Neural progenitor cell (in vitro differentiated cells): Measurements from ENCODE around the gene UNK. TPM values are rescaled to one million over a fixed set of nuclear protein-coding genes. Genes with fewer than 3 reads are reported as not detected.

Experiments used
- DNase-seq: peaks from one replicate; pipeline ENCODE4 v3.0.0-alpha.2; 2016; ENCODE audit warnings: low spot score
- H2AFZ ChIP-seq: fragments of 200-600 bp; sonication (generic); replicated peaks from 2 replicates; pipeline ENCODE4 v1.6.1; 2016; ENCODE audit warnings: antibody characterized with exemption
- H3F3A ChIP-seq: fragments of 200-600 bp; sonication (generic); 2 replicates; pipeline ENCODE4 v1.6.1; 2016; ENCODE audit warnings: antibody characterized with exemption, low read depth
- H3K27ac ChIP-seq: fragments of 200-600 bp; sonication (generic); 2 replicates; pipeline ENCODE4 v1.5.1; 2016; ENCODE audit warnings: mild to moderate bottlenecking
- H3K27me3 ChIP-seq: fragments of 200-600 bp; sonication (generic); 2 replicates; pipeline ENCODE4 v1.6.1; 2016; ENCODE audit warnings: mild to moderate bottlenecking, moderate library complexity
- H3K36me3 ChIP-seq: fragments of 200-600 bp; sonication (generic); 2 replicates; pipeline ENCODE4 v1.5.1; 2016
- H3K4me1 ChIP-seq: fragments of 200-600 bp; sonication (generic); 2 replicates; pipeline ENCODE4 v1.6.1; 2016; ENCODE audit warnings: mixed run types
- H3K4me2 ChIP-seq: fragments of 200-600 bp; sonication (generic); 2 replicates; pipeline ENCODE4 v1.6.1; 2016
- H3K4me3 ChIP-seq: fragments of 200-600 bp; sonication (generic); 2 replicates; pipeline ENCODE4 v1.5.1; 2016
- H3K79me2 ChIP-seq: fragments of 200-600 bp; sonication (generic); 2 replicates; pipeline ENCODE4 v1.6.1; 2016; ENCODE audit warnings: low read depth
- H3K9ac ChIP-seq: fragments of 200-600 bp; sonication (generic); 2 replicates; pipeline ENCODE4 v1.6.1; 2016
- H3K9me3 ChIP-seq: fragments of 200-600 bp; sonication (generic); 2 replicates; pipeline ENCODE4 v1.5.1; 2016; ENCODE audit warnings: low read depth
- H4K20me1 ChIP-seq: fragments of 200-600 bp; sonication (generic); 2 replicates; pipeline ENCODE4 v1.6.1; 2016; ENCODE audit warnings: low read depth
- H3K27ac Mint-ChIP-seq: 3 replicates; pipeline ENCODE4 v1.8.0; 2021; ENCODE audit warnings: mixed read lengths
- H3K27me3 Mint-ChIP-seq: 2 replicates; pipeline ENCODE4 v1.8.0; 2022; ENCODE audit warnings: low read depth, mild to moderate bottlenecking, inconsistent platforms, moderate library complexity, mixed read lengths; ENCODE audit not compliant: insufficient read depth
- H3K36me3 Mint-ChIP-seq: 3 replicates; pipeline ENCODE4 v1.8.0; 2021; ENCODE audit warnings: mixed read lengths
- H3K4me1 Mint-ChIP-seq: 3 replicates; pipeline ENCODE4 v1.8.0; 2021; ENCODE audit warnings: mixed read lengths
- H3K4me3 Mint-ChIP-seq: 3 replicates; pipeline ENCODE4 v1.8.0; 2021; ENCODE audit warnings: mild to moderate bottlenecking, moderate library complexity, mixed read lengths
- H3K9me3 Mint-ChIP-seq: 3 replicates; pipeline ENCODE4 v1.8.0; 2020; ENCODE audit warnings: mixed read lengths
- EZH2 ChIP-seq: fragments of 200-600 bp; sonication (generic); IDR thresholded peaks from 2 replicates; pipeline ENCODE4 v1.6.1; 2017; ENCODE audit warnings: antibody characterized with exemption, mild to moderate bottlenecking, moderate library complexity
- EZH2phosphoT487 ChIP-seq: fragments of 200-600 bp; sonication (generic); IDR thresholded peaks from 2 replicates; pipeline ENCODE4 v1.6.1; 2017; ENCODE audit warnings: antibody characterized with exemption
- total RNA-seq: library from RNA; depleted of rRNA; stranded (reverse); fragments of >200 nt; gene quantifications from 2 replicates; pipeline ENCODE4 v1.2.3, GENCODE V29; 2015; ENCODE audit warnings: low replicate concordance
- TF ChIP-seq, protein P1 (sequence below): fragments of 200-600 bp; sonication (generic); IDR thresholded peaks from 2 replicates; pipeline ENCODE4 v1.5.1; 2017; ENCODE audit warnings: antibody characterized with exemption, mild to moderate bottlenecking

The UNK gene, protein sequence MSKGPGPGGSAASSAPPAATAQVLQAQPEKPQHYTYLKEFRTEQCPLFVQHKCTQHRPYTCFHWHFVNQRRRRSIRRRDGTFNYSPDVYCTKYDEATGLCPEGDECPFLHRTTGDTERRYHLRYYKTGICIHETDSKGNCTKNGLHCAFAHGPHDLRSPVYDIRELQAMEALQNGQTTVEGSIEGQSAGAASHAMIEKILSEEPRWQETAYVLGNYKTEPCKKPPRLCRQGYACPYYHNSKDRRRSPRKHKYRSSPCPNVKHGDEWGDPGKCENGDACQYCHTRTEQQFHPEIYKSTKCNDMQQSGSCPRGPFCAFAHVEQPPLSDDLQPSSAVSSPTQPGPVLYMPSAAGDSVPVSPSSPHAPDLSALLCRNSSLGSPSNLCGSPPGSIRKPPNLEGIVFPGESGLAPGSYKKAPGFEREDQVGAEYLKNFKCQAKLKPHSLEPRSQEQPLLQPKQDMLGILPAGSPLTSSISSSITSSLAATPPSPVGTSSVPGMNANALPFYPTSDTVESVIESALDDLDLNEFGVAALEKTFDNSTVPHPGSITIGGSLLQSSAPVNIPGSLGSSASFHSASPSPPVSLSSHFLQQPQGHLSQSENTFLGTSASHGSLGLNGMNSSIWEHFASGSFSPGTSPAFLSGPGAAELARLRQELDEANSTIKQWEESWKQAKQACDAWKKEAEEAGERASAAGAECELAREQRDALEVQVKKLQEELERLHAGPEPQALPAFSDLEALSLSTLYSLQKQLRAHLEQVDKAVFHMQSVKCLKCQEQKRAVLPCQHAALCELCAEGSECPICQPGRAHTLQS
- total RNA-seq, result 38.5 and 43.0 TPM in 2 replicates

DNA sequence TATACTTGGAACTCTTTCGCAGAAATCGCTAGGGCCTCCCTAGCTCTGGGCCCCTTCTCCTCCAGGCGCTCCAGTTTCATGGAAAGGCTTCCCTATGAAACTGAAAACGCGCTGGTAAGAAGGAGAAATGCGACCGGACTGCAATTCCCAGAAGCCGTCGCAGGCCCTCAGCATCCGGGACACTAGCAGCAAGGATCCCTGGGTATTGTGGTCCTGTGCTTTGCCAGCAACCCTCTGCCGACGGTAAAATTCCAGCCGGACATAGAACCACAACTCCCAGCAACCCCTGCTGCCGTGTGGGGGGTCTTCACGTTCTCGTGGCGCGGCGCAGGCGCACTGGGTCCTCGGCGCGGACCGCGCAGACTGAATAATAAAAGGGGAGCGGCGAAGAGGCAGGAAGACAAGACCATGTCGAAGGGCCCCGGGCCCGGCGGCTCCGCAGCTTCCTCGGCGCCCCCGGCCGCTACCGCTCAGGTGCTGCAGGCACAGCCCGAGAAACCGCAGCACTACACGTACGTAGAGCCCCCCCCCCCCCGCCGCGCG is at the start of gene UNK:
Gene UNK (plus strand): TSS at position 334 of the 543 bp plus-strand sequence. CDS start 75 bp downstream, at position 409.
- H3K27ac Mint-ChIP-seq, result peak within 1 kb of the TSS; percentile 100

DNA sequence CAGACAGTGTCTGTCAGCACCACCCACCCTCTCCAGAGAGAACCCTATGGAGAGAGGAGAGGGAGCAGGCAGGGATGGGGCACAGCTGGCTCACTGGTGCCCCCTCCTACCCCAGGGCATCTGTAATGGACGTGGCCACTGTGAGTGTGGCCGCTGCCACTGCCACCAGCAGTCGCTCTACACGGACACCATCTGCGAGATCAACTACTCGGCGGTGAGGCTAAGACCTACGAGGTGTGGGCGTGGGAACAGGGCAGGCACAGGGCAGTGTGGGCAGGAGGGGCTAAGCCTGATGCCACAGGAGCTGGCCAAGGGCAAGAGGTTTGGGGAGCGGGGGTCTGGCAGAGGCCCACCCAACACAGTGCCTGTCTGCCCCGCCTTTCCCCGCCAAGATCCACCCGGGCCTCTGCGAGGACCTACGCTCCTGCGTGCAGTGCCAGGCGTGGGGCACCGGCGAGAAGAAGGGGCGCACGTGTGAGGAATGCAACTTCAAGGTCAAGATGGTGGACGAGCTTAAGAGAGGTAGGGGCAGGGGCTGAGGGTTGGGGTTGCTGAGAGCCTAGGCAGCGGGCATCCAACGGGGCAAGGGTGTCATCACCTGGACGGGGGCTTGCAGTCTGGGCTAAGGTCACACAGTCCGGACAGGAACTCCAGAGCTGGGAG is 48.3 kb upstream of the UNK start:
- no peaks in the 10 kb centered on the region for H4K20me1 ChIP-seq
- Mint-ChIP-seq H3K9me3 (no peaks in the 10 kb centered on the region), H3K36me3 (no peaks in the 10 kb centered on the region), H3K4me1 (peaks cover 6% of the 10 kb centered on the region), H3K27ac (no peak overlapping the region), H3K27me3 (peaks cover 13% of the 10 kb centered on the region), H3K4me3 (no peak overlapping the region)
- TF ChIP-seq EZH2phosphoT487, result no peak
- TF ChIP-seq, protein P1, sequence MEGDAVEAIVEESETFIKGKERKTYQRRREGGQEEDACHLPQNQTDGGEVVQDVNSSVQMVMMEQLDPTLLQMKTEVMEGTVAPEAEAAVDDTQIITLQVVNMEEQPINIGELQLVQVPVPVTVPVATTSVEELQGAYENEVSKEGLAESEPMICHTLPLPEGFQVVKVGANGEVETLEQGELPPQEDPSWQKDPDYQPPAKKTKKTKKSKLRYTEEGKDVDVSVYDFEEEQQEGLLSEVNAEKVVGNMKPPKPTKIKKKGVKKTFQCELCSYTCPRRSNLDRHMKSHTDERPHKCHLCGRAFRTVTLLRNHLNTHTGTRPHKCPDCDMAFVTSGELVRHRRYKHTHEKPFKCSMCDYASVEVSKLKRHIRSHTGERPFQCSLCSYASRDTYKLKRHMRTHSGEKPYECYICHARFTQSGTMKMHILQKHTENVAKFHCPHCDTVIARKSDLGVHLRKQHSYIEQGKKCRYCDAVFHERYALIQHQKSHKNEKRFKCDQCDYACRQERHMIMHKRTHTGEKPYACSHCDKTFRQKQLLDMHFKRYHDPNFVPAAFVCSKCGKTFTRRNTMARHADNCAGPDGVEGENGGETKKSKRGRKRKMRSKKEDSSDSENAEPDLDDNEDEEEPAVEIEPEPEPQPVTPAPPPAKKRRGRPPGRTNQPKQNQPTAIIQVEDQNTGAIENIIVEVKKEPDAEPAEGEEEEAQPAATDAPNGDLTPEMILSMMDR, result no peak
- no peak for TF ChIP-seq EZH2
- no peak overlapping the region for H2AFZ ChIP-seq
- H3K9me3 ChIP-seq, result no peaks in the 10 kb centered on the region
- H3K27me3 ChIP-seq, result no peaks in the 10 kb centered on the region
- no peak overlapping the region for H3K4me3 ChIP-seq
- H3K4me2 ChIP-seq, result no peak overlapping the region
- no peaks in the 10 kb centered on the region for H3K79me2 ChIP-seq
- no peak for DNase-seq
- no peaks in the 10 kb centered on the region for H3F3A ChIP-seq
- H3K9ac ChIP-seq, result no peak overlapping the region
- no peak overlapping the region for H3K27ac ChIP-seq
- no peaks in the 10 kb centered on the region for H3K4me1 ChIP-seq
- H3K36me3 ChIP-seq, result no peaks in the 10 kb centered on the region

More for the DNA sequence above, at the start of gene UNK:
- H3K4me3 Mint-ChIP-seq, result peak within 1 kb of the TSS; percentile 91
- Histone ChIP-seq H3F3A (peaks cover 38% of the 10 kb centered on the region), H4K20me1 (peaks cover 1% of the 10 kb centered on the region), H3K4me3 (peak within 1 kb of the TSS; percentile 68), H3K9ac (peak within 1 kb of the TSS; percentile 99), H3K9me3 (no peaks in the 10 kb centered on the region), H3K4me2 (peak within 1 kb of the TSS; percentile 93), H2AFZ (peak within 1 kb of the TSS; percentile 38), H3K27ac (peak within 1 kb of the TSS; percentile 100), H3K36me3 (no peaks in the 10 kb centered on the region), H3K27me3 (no peaks in the 10 kb centered on the region), H3K79me2 (peaks cover 48% of the 10 kb centered on the region), H3K4me1 (peaks cover 26% of the 10 kb centered on the region)
- H3K4me1 Mint-ChIP-seq, result peaks cover 40% of the 10 kb centered on the region
- peaks cover 12% of the 10 kb centered on the region for H3K36me3 Mint-ChIP-seq
- H3K9me3 Mint-ChIP-seq, result peaks cover 2% of the 10 kb centered on the region
- peak; percentile 99 for DNase-seq
- TF ChIP-seq, protein P1, result no peak
- no peak for TF ChIP-seq EZH2phosphoT487
- no peak for TF ChIP-seq EZH2
- peaks cover 5% of the 10 kb centered on the region for H3K27me3 Mint-ChIP-seq

DNA sequence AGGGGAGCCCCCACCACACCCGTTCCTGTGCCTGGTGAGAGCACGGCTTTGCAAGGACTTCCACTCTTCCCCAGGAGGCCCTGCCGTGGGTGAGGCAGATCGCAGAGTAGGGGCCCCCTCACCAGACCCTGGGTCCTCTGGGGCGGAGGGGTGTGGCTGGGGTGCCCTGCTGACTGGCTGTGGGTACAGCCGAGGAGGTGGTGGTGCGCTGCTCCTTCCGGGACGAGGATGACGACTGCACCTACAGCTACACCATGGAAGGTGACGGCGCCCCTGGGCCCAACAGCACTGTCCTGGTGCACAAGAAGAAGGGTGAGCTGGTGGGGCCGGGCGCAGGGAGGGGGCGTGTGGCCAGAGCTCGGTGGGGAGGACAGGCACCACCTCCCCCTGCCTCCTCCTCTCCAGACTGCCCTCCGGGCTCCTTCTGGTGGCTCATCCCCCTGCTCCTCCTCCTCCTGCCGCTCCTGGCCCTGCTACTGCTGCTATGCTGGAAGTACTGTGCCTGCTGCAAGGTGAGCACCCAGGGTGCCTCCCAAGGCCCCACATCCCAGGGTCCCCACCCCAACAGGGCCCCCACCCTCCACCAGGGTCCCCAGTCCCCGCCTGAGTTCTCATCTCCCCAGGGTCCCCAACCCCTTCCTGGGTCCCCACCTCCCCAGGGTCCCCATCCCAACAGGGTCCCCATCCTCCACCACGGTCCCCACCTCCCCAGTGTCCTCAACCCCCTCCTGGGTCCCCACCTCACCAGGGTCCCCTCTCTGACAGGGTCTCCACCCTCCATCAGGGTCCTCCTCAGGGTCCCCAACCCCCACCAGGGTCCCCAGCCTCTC is 47.3 kb upstream of the UNK start:
- Histone ChIP-seq H3K9ac (no peak overlapping the region), H3K79me2 (no peaks in the 10 kb centered on the region), H3K36me3 (no peaks in the 10 kb centered on the region), H3K9me3 (no peaks in the 10 kb centered on the region), H3K4me3 (no peak overlapping the region), H4K20me1 (no peaks in the 10 kb centered on the region), H3K4me1 (no peaks in the 10 kb centered on the region), H3F3A (no peaks in the 10 kb centered on the region), H2AFZ (no peak overlapping the region), H3K4me2 (no peak overlapping the region), H3K27me3 (no peaks in the 10 kb centered on the region), H3K27ac (no peak overlapping the region)
- TF ChIP-seq EZH2 (no peak), EZH2phosphoT487 (no peak)
- TF ChIP-seq, protein P1, result no peak
- no peak for DNase-seq
- Mint-ChIP-seq H3K4me3 (no peak overlapping the region), H3K27me3 (peaks cover 10% of the 10 kb centered on the region), H3K4me1 (peaks cover 6% of the 10 kb centered on the region), H3K9me3 (no peaks in the 10 kb centered on the region), H3K27ac (no peak overlapping the region), H3K36me3 (no peaks in the 10 kb centered on the region)
